GM23248 (cell line): ENCODE results near the gene OPCML. TPM values are rescaled to one million over a fixed set of nuclear protein-coding genes. Genes with fewer than 3 reads are reported as not detected.

ENCODE experiments used
- DNase-seq: peaks from one replicate; pipeline ENCODE4 v3.0.0-alpha.2; 2015
- H2AFZ ChIP-seq: fragments of 200-600 bp; sonication (generic); 2 replicates; pipeline ENCODE4 v1.6.1; 2016; ENCODE audit warnings: antibody characterized with exemption
- H3F3A ChIP-seq: fragments of 200-600 bp; sonication (generic); 2 replicates; pipeline ENCODE4 v1.6.1; 2016; ENCODE audit warnings: mild to moderate bottlenecking, antibody characterized with exemption, mixed run types; ENCODE audit not compliant: insufficient read depth
- H3K27ac ChIP-seq: fragments of 200-600 bp; sonication (generic); 2 replicates; pipeline ENCODE4 v1.5.1; 2016; ENCODE audit warnings: mild to moderate bottlenecking
- H3K27me3 ChIP-seq: fragments of 200-600 bp; sonication (generic); replicated peaks from 2 replicates; pipeline ENCODE4 v1.6.1; 2016; ENCODE audit warnings: mild to moderate bottlenecking; ENCODE audit not compliant: insufficient read depth
- H3K36me3 ChIP-seq: fragments of 200-600 bp; sonication (generic); 2 replicates; pipeline ENCODE4 v1.6.1; 2016; ENCODE audit warnings: low read depth, mild to moderate bottlenecking
- H3K4me1 ChIP-seq: fragments of 200-600 bp; sonication (generic); 2 replicates; pipeline ENCODE4 v1.6.1; 2016; ENCODE audit warnings: mild to moderate bottlenecking; ENCODE audit not compliant: insufficient read depth
- H3K4me2 ChIP-seq: fragments of 200-600 bp; sonication (generic); one replicate; pipeline ENCODE4 v1.6.1; 2016; ENCODE audit warnings: mild to moderate bottlenecking; ENCODE audit not compliant: unreplicated experiment
- H3K4me3 ChIP-seq: fragments of 200-600 bp; sonication (generic); 2 replicates; pipeline ENCODE4 v1.5.1; 2016; ENCODE audit warnings: mild to moderate bottlenecking
- H3K79me2 ChIP-seq: fragments of 200-600 bp; sonication (generic); 2 replicates; pipeline ENCODE4 v1.6.1; 2016; ENCODE audit warnings: mild to moderate bottlenecking; ENCODE audit not compliant: insufficient read depth
- H3K9ac ChIP-seq: fragments of 200-600 bp; sonication (generic); 2 replicates; pipeline ENCODE4 v1.6.1; 2016; ENCODE audit warnings: mild to moderate bottlenecking
- H3K9me2 ChIP-seq: fragments of 200-600 bp; sonication (generic); 2 replicates; pipeline ENCODE4 v1.6.1; 2016; ENCODE audit warnings: mixed run types, mild to moderate bottlenecking, moderate library complexity; ENCODE audit not compliant: insufficient read depth
- H3K9me3 ChIP-seq: fragments of 200-600 bp; sonication (generic); one replicate; pipeline ENCODE4 v1.6.1; 2017; ENCODE audit warnings: low read depth
- H4K20me1 ChIP-seq: fragments of 200-600 bp; sonication (generic); 2 replicates; pipeline ENCODE4 v1.6.0; 2016; ENCODE audit not compliant: insufficient read depth
- EZH2 ChIP-seq: fragments of 200-600 bp; sonication (generic); IDR thresholded peaks from 2 replicates; pipeline ENCODE4 v1.6.1; 2018; ENCODE audit warnings: antibody characterized with exemption, mild to moderate bottlenecking; ENCODE audit not compliant: insufficient read depth, poor library complexity, severe bottlenecking
- EZH2phosphoT487 ChIP-seq: fragments of 200-600 bp; sonication (generic); IDR thresholded peaks from 2 replicates; pipeline ENCODE4 v1.6.1; 2018; ENCODE audit warnings: antibody characterized with exemption, moderate library complexity, mild to moderate bottlenecking, low read depth; ENCODE audit not compliant: insufficient read depth
- WGBS, 2 experiments: methylation state at CpG; one replicate each; pipeline ENCODE4 v1.1.6; 2015 to 2017; ENCODE audit warnings: low lambda C conversion rate in 2 of 2, low coverage in 1 of 2; ENCODE audit errors: missing lambda C conversion rate in 2 of 2; 5-methylcytosine and 5-hydroxymethylcytosine counted together
- in situ Hi-C: fragments of 300-500 bp; cut with MboI; formaldehyde crosslinking; loops from 2 replicates; pipeline ENCODE4 v1.15.0; 2020
- polyA plus RNA-seq: library from polyadenylated mRNA; unstranded; fragments of >200 nt; fragmentation: Nextera tagmentation; extraction: Ambion mirVana; gene quantifications from 2 replicates; pipeline ENCODE4 v1.2.1, GENCODE V29; 2016
- total RNA-seq: library from RNA; depleted of rRNA; stranded (reverse); fragments of >200 nt; shearing (Covaris generic); gene quantifications from 2 replicates; pipeline ENCODE4 v1.2.3, GENCODE V29; 2014

The OPCML gene
- total and polyA plus RNA-seq, 2 experiments from 2014 or later, result 0.69 to 1.6 TPM

- Histone ChIP-seq H3K4me3 (no peak overlapping the region), H3K27ac (no peak overlapping the region), H3K9me2 (no peaks in the 10 kb centered on the region), H3K27me3 (no peaks in the 10 kb centered on the region), H3K4me2 (no peak overlapping the region), H2AFZ (no peak overlapping the region), H3K9me3 (no peaks in the 10 kb centered on the region), H4K20me1 (no peaks in the 10 kb centered on the region), H3K9ac (no peak overlapping the region), H3K79me2 (no peaks in the 10 kb centered on the region), H3K36me3 (no peaks in the 10 kb centered on the region), H3K4me1 (no peaks in the 10 kb centered on the region), H3F3A (no peaks in the 10 kb centered on the region)
- in situ Hi-C loops, result no loop called here
- WGBS, 2 experiments, result 9% methylated on average over 10 of the region's 10 CpGs
- DNase-seq, result no peak
- TF ChIP-seq EZH2 (no peak), EZH2phosphoT487 (no peak)
These were observed 27.7 kb upstream of the OPCML start for GRCh38 chr11:133559833-133560471.

- H3K4me3 ChIP-seq, result no peak overlapping the region
- no peak overlapping the region for H2AFZ ChIP-seq
- no peaks in the 10 kb centered on the region for H4K20me1 ChIP-seq
- no peaks in the 10 kb centered on the region for H3K79me2 ChIP-seq
- H3K9me3 ChIP-seq, result no peaks in the 10 kb centered on the region
- no peaks in the 10 kb centered on the region for H3K4me1 ChIP-seq
- WGBS, 2 experiments, result 29 to 31% methylated on average over 6 of the region's 6 CpGs
- no peaks in the 10 kb centered on the region for H3K27me3 ChIP-seq
- H3K36me3 ChIP-seq, result no peaks in the 10 kb centered on the region
- no peak overlapping the region for H3K9ac ChIP-seq
- H3K27ac ChIP-seq, result no peak overlapping the region
- no peak for DNase-seq
- no peak for TF ChIP-seq EZH2phosphoT487
- no peak for TF ChIP-seq EZH2
- no peaks in the 10 kb centered on the region for H3K9me2 ChIP-seq
- H3F3A ChIP-seq, result no peaks in the 10 kb centered on the region
- H3K4me2 ChIP-seq, result no peak overlapping the region
- in situ Hi-C loops, result no loop called here
These were observed 27.1 kb upstream of the OPCML start for GRCh38 chr11:133559382-133559781.

- in situ Hi-C loops, result no loop called here
- Histone ChIP-seq H3K4me3 (no peak overlapping the region), H3K79me2 (no peaks in the 10 kb centered on the region), H3F3A (no peaks in the 10 kb centered on the region), H3K36me3 (no peaks in the 10 kb centered on the region), H3K27ac (no peak overlapping the region), H3K27me3 (no peaks in the 10 kb centered on the region), H3K4me2 (no peak overlapping the region), H3K9me3 (no peaks in the 10 kb centered on the region), H3K9ac (no peak overlapping the region), H2AFZ (no peak overlapping the region), H3K9me2 (no peaks in the 10 kb centered on the region), H4K20me1 (no peaks in the 10 kb centered on the region), H3K4me1 (no peaks in the 10 kb centered on the region)
- 3 to 8% methylated on average over 6 of the region's 6 CpGs for WGBS, 2 experiments
- no peak for DNase-seq
- no peak for TF ChIP-seq EZH2phosphoT487
- no peak for TF ChIP-seq EZH2
These were observed 22.7 kb upstream of the OPCML start for GRCh38 chr11:133555034-133555433.

GRCh38 chr11:133553885-133554740 is 21.8 kb upstream of the OPCML start:
- Histone ChIP-seq H3K4me3 (no peak overlapping the region), H3K9me3 (no peaks in the 10 kb centered on the region)
- WGBS, 2 experiments, result 21 to 24% methylated on average over 21 to 22 of the region's 22 CpGs

More at GRCh38 chr11:133553885-133554740, 21.8 kb upstream of the OPCML start:
- in situ Hi-C loops, result no loop called here
- no peak for TF ChIP-seq EZH2
- TF ChIP-seq EZH2phosphoT487, result no peak
- Histone ChIP-seq H3F3A (no peaks in the 10 kb centered on the region), H3K4me2 (no peak overlapping the region), H3K9ac (no peak overlapping the region), H3K27me3 (no peaks in the 10 kb centered on the region), H3K79me2 (no peaks in the 10 kb centered on the region), H3K9me2 (no peaks in the 10 kb centered on the region), H2AFZ (no peak overlapping the region), H4K20me1 (no peaks in the 10 kb centered on the region), H3K36me3 (no peaks in the 10 kb centered on the region), H3K4me1 (no peaks in the 10 kb centered on the region), H3K27ac (no peak overlapping the region)
- no peak for DNase-seq
